ENCODE data around the gene CADM2.

DNA sequence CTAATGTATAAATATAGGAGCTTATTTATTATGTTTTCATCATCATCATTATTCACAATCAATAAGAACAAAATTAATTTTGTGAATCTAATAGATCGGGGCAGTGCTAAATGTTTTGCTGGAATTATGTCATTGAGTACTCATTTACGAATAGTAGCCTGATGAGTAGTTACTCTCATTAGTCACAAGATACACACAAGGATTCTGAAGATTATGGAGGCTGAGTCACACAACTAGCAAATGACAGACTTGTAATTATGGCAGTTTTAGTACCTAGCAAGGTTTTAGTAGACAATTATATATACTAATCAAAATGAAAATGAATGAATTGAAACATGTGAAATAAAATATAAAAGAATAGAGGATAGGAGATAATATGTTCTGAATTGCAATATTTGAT is 954.2 kb downstream of the CADM2 start:
- TF ChIP-seq, protein P1, sequence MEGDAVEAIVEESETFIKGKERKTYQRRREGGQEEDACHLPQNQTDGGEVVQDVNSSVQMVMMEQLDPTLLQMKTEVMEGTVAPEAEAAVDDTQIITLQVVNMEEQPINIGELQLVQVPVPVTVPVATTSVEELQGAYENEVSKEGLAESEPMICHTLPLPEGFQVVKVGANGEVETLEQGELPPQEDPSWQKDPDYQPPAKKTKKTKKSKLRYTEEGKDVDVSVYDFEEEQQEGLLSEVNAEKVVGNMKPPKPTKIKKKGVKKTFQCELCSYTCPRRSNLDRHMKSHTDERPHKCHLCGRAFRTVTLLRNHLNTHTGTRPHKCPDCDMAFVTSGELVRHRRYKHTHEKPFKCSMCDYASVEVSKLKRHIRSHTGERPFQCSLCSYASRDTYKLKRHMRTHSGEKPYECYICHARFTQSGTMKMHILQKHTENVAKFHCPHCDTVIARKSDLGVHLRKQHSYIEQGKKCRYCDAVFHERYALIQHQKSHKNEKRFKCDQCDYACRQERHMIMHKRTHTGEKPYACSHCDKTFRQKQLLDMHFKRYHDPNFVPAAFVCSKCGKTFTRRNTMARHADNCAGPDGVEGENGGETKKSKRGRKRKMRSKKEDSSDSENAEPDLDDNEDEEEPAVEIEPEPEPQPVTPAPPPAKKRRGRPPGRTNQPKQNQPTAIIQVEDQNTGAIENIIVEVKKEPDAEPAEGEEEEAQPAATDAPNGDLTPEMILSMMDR (IDR thresholded peaks at IDR 0.05; ENCODE audit: insufficient read depth, low read depth, low read length): no peak
- no peak for TF ChIP-seq EZH2 (IDR thresholded peaks at IDR 0.05; ENCODE audit: insufficient read depth, low read length)
